BJ (cell line): ENCODE results near the gene SNAI3. TPM values are rescaled to one million over a fixed set of nuclear protein-coding genes. Genes with fewer than 3 reads are reported as not detected.

Experiments used
- CTCF ChIA-PET: fragments of 350-600 bp; formaldehyde crosslinking; extraction: SDS; loops from one replicate; lab custom pipeline; 2021; ENCODE audit warnings: antibody characterized with exemption, inconsistent platforms; lab: Yijun Ruan, JAX
- POLR2A ChIA-PET: fragments of 300-600 bp; sonication (Branson Sonifier 250); formaldehyde crosslinking; extraction: SDS; loops from one replicate; lab custom pipeline; 2021; ENCODE audit warnings: antibody characterized with exemption; lab: Charles Lee
- DNase-seq: peaks from one replicate; pipeline ENCODE4 v3.0.0-alpha.2; 2011; ENCODE audit warnings: low read depth
- H3K27me3 ChIP-seq: 2 replicates; pipeline ENCODE4 v1.6.0; 2011; ENCODE audit warnings: low read length; ENCODE audit not compliant: control insufficient read depth, insufficient read depth
- H3K36me3 ChIP-seq: 2 replicates; pipeline ENCODE4 v1.5.1; 2011; ENCODE audit warnings: low read length; ENCODE audit not compliant: control insufficient read depth, insufficient read depth
- H3K4me3 ChIP-seq: 2 replicates; pipeline ENCODE4 v1.5.1; 2011; ENCODE audit warnings: low read depth, mild to moderate bottlenecking, control low read depth, low read length
- polyA plus RNA-seq: library from polyadenylated mRNA; depleted of rRNA; stranded (reverse); fragments of >200 nt; gene quantifications from 2 replicates; pipeline ENCODE4 v1.2.3, GENCODE V29; 2011
- TF ChIP-seq, protein P1 (sequence below): IDR thresholded peaks from 2 replicates; pipeline ENCODE4 v1.5.1; 2011; ENCODE audit warnings: low read depth, mild to moderate bottlenecking, control low read depth, inconsistent platforms, low read length, moderate library complexity; ENCODE audit not compliant: insufficient read depth

The SNAI3 gene
- polyA plus RNA-seq, 1 experiment = not detected

DNA sequence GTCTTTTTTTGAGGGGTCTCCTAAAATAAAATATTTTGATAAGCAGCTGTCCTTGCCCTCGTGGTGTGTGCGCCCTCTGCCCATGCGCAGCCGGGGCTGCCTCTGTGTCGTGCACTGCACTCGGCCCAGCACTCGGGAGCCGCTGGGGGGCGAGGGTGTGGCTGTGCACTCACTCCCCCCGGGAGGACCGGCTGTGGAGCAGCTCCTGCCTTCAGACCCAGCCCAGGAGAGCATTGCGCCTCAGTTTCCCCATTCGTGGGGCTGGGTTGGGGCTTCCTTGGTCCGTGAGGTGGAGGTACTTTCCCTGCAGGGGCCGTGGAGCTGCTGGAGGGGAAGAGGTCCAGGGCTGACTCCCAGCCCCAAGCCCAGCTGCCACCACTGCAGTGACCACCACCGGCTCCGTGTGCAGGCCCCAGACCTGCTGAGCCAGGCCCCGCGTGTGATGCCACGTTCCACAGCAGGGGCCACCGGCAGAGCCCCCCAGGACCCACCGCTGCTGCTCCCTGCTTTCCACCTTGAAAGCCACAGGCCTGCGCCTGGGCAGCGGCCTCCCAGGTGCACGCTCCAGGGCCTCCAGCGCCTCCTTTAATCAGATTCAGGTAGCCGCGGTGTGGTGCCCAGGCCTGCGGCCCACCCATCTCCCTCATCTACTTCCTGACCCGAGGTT lies 54.3 kb downstream of the SNAI3 start:
- no peak for DNase-seq
- Histone ChIP-seq H3K36me3 (peaks cover 23% of the 10 kb centered on the region), H3K4me3 (no peak overlapping the region), H3K27me3 (no peaks in the 10 kb centered on the region)
- CTCF ChIA-PET = interaction anchor here (0.9 kb wide), 1 partner anchor 28 kb away, joined by 3 read pairs; no protein-coding TSS in a partner anchor
- POLR2A ChIA-PET = no interaction called here
- TF ChIP-seq, protein P1, sequence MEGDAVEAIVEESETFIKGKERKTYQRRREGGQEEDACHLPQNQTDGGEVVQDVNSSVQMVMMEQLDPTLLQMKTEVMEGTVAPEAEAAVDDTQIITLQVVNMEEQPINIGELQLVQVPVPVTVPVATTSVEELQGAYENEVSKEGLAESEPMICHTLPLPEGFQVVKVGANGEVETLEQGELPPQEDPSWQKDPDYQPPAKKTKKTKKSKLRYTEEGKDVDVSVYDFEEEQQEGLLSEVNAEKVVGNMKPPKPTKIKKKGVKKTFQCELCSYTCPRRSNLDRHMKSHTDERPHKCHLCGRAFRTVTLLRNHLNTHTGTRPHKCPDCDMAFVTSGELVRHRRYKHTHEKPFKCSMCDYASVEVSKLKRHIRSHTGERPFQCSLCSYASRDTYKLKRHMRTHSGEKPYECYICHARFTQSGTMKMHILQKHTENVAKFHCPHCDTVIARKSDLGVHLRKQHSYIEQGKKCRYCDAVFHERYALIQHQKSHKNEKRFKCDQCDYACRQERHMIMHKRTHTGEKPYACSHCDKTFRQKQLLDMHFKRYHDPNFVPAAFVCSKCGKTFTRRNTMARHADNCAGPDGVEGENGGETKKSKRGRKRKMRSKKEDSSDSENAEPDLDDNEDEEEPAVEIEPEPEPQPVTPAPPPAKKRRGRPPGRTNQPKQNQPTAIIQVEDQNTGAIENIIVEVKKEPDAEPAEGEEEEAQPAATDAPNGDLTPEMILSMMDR = no peak

DNA sequence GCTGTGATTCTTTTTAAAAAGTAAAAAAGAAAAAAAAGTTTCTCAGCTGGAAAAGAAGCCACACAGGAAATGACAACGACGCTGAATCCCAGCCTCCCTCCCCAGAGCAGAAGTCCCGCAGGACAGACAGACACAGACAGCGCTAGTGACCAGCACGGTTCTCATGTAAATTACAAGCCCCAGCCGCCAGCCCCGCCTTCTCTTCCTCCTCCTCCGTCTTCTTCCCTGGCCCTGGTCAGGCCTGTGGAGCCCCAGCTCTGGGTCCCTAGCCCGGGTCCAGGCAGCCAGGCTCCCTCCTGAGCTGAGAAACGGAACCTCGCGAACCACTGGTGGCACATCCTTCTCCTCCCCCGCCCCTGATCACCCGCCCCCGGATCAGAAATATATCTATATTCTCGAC lies 54.9 kb downstream of the SNAI3 start:
- H3K27me3 ChIP-seq = no peaks in the 10 kb centered on the region
- TF ChIP-seq, protein P1 = no peak
- peaks cover 23% of the 10 kb centered on the region for H3K36me3 ChIP-seq
- ChIA-PET POLR2A (no interaction called here), CTCF (no interaction called here)
- no peak overlapping the region for H3K4me3 ChIP-seq
- no peak for DNase-seq

DNA sequence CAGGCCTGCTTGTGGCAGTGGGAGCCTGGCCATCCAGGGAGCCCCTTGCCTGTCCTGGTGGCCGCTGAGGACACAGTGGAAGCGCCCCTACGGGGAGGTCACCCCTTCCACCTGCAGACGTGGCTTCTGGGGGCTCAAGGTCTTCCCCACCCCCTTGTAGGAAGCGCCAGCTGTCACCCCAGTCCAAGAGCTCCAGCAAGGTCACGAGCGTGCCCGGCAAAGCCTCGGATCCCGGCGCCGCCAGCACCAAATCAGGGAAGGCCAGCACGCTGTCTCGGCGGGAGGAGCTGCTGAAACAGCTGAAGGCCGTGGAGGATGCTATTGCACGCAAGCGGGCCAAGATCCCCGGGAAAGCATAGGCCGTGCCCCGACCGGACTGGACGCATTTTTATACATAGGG lies 55.4 kb downstream of the SNAI3 start:
- POLR2A ChIA-PET = no interaction called here
- CTCF ChIA-PET = no interaction called here
- Histone ChIP-seq H3K27me3 (no peaks in the 10 kb centered on the region), H3K36me3 (peaks cover 23% of the 10 kb centered on the region), H3K4me3 (no peak overlapping the region)
- TF ChIP-seq, protein P1 = no peak
- DNase-seq = no peak

DNA sequence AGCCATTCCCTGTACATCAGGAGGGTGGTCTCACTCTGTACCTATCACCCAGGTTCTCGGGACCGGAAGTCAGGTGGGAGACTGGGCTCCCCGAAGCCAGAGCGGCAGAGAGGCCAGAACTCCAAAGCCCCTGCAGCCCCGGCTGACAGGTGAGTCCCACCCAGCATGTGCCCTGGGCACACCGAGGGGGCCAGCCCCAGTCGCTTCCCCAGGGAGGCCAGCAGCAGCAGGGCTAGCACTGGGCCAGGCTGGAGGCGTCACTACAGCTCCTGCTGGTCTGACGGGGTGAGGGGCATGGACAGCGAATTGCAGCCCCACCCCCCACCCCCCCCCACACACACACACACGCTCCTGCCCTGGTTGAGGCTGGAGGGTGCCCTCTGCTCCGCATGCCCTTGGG lies 55.9 kb downstream of the SNAI3 start:
- no peaks in the 10 kb centered on the region for H3K27me3 ChIP-seq
- no peak overlapping the region for H3K4me3 ChIP-seq
- TF ChIP-seq, protein P1 = no peak
- peaks cover 23% of the 10 kb centered on the region for H3K36me3 ChIP-seq
- no peak for DNase-seq
- CTCF ChIA-PET = no interaction called here
- POLR2A ChIA-PET = no interaction called here

DNA sequence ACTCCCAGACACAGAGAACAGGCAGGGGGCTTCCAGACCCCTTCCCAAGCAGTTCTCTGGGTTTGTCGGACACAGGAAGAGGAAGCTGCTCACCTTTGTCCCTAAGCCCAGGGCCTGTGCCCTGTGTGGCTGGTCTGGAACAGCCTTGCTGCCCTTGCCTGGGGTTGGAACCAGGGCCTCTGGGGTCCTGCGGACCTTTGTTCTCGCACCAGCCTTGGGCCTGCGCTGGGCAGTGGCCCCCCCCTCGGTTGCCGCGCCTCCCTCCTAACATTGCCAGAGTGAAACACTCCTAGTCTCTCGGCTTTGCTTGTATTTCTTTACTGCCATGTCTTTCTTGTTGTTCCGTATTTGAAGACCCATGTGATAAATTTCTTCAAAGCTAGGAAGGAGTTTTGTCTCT lies 56.5 kb downstream of the SNAI3 start:
- Histone ChIP-seq H3K36me3 (peaks cover 28% of the 10 kb centered on the region), H3K27me3 (no peaks in the 10 kb centered on the region), H3K4me3 (no peak overlapping the region)
- no peak for DNase-seq
- CTCF ChIA-PET = no interaction called here
- TF ChIP-seq, protein P1 = no peak
- POLR2A ChIA-PET = no interaction called here
